ENCODE data around the gene PPP1R37.
A peak's percentile ranks its signal among the peaks of the same experiment; 100 is the strongest.

The PPP1R37 gene

DNA sequence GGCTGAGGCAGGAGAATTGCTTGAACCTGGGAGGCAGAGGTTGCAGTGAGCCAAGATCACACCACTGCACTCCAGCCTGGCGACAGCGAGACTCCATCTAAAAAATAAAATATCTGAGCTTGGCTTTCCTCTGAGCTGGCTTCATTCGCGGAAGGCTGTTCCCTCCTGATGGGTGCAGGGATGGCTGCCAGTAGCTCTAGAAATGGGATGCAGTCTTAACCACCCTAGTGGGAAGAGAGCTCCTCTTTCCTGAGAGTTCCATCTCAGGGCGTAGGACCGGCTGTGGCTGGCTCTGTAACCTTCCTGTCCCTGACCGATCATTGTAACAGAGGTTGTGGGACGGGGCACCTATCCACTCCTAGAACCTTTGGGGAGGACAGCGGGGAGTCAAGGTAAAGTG lies 32.4 kb downstream of the PPP1R37 start:
- DNase-seq (ENCODE audit: low spot score): no peak
- TF ChIP-seq, protein P1, sequence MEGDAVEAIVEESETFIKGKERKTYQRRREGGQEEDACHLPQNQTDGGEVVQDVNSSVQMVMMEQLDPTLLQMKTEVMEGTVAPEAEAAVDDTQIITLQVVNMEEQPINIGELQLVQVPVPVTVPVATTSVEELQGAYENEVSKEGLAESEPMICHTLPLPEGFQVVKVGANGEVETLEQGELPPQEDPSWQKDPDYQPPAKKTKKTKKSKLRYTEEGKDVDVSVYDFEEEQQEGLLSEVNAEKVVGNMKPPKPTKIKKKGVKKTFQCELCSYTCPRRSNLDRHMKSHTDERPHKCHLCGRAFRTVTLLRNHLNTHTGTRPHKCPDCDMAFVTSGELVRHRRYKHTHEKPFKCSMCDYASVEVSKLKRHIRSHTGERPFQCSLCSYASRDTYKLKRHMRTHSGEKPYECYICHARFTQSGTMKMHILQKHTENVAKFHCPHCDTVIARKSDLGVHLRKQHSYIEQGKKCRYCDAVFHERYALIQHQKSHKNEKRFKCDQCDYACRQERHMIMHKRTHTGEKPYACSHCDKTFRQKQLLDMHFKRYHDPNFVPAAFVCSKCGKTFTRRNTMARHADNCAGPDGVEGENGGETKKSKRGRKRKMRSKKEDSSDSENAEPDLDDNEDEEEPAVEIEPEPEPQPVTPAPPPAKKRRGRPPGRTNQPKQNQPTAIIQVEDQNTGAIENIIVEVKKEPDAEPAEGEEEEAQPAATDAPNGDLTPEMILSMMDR (IDR thresholded peaks at IDR 0.05; ENCODE audit: extremely low read depth, insufficient read depth, missing control alignments): no peak
- in situ Hi-C loops (cut with MboI; ENCODE audit: low pct_unique_long_range_greater_than_20kb, low sequenced_read_pairs, unreplicated experiment): no loop called here

DNA sequence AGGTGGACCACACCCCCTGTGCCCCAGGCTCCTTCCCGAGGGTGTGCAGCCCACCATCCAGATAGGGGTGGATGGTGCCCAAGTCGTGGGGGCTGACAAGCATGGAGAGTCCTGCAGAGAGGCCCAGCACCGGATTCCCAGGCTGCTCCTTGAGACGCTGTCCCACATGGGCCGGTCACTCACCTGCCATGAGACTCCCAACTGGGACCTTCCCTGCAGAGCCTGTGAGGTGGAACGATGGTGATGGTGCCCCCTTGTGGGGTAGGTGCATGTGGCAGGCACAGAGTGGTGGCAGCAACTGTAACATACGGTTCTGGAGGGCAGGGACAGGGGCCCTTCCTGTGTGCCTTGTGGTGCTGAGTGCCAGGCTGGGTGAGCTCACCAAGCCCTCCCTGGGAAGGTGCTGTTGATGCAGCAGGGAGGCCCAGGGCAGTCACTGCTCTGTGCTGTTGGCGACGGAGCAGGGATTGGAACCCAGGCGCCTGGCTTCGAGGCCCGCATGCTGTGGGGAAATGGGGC lies 33.1 kb downstream of the PPP1R37 start:
- DNase-seq (ENCODE audit: low spot score): no peak
- TF ChIP-seq, protein P1 (IDR thresholded peaks at IDR 0.05; ENCODE audit: extremely low read depth, insufficient read depth, missing control alignments): peak; percentile 91
- in situ Hi-C loops (cut with MboI; ENCODE audit: low pct_unique_long_range_greater_than_20kb, low sequenced_read_pairs, unreplicated experiment): no loop called here

DNA sequence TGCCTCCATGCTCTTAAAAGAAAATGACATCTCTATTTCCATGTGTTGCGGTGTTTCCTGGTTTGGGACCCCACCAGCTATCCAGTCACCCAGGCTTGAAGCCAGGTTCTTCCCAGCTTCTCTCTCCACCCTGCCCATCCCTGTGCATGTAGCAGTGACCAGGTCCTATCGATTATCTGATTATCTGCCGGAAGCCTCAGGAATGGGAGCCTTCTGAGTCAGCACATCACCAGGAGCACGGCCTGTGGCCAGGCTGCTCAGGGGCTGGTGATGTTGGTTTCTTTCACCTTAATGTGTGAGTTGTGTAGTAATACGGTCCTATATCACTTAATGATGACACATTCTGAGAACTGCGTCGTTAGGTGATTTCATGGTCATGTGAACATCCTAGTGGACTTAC lies 33.7 kb downstream of the PPP1R37 start:
- in situ Hi-C loops (cut with MboI; ENCODE audit: low pct_unique_long_range_greater_than_20kb, low sequenced_read_pairs, unreplicated experiment): no loop called here
- DNase-seq (ENCODE audit: low spot score): no peak
- TF ChIP-seq, protein P1 (IDR thresholded peaks at IDR 0.05; ENCODE audit: extremely low read depth, insufficient read depth, missing control alignments): no peak

DNA sequence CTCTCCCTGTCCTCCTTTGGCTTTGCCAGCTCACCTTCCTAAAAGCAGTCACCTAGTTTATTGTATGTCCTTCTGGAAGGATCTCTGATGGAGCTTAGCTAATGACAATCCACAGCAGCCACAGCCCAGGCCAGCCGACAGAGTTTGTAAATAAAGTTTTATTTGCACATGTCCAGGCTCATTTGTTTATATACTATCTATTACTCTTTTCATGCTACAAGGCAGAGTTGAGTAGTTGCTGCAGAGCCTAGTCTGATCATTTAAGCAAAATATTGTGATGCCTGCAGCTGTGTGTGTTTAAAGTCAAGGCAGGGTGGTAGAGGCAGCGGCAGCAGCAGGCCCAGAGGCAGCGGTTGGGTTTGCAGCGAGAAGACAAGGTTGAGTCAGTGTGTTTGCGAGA lies 35.2 kb downstream of the PPP1R37 start:
- DNase-seq (ENCODE audit: low spot score): no peak
- TF ChIP-seq, protein P1 (IDR thresholded peaks at IDR 0.05; ENCODE audit: extremely low read depth, insufficient read depth, missing control alignments): no peak
- in situ Hi-C loops (cut with MboI; ENCODE audit: low pct_unique_long_range_greater_than_20kb, low sequenced_read_pairs, unreplicated experiment): no loop called here

DNA sequence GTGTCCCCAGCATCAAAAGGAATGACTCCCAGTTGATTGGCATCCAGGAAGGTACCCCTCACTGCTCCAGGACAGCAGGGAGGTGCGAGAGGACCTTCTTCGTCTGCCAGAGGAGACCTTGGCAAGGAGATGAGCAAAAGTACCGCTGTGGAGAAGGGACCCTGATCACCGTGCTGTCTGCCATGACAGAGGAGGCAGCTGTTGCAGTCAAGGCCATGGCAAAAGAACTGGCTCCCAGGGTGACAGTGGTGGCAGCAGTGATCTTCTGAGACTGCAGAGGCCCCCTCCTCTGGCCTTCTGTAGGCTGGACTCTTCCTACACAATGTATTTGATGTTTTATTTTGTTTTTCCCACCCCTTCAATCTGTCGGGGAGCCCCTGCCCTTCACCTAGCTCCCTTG lies 35.8 kb downstream of the PPP1R37 start:
- in situ Hi-C loops (cut with MboI; ENCODE audit: low pct_unique_long_range_greater_than_20kb, low sequenced_read_pairs, unreplicated experiment): no loop called here

DNA sequence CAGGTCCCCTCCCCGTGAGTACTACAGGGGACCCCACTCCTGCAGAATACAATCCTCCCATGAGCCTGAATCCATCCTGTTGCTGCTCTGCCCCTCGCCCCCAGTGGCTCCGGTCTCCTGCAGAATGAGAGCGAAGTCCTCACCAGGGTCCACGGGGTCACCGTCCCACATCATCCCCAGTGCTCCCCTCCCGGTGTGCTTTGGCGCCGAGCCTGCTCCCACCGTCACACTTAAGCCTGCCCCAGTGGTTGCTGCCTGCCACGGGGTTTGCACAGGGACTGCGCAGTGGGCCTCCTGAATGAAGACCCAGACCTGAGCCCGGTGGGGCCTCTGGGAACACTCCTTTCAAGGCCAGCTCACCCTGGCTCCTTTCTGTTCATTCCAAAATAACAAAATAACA lies 37.3 kb downstream of the PPP1R37 start:
- in situ Hi-C loops (cut with MboI; ENCODE audit: low pct_unique_long_range_greater_than_20kb, low sequenced_read_pairs, unreplicated experiment): no loop called here
- TF ChIP-seq, protein P1 (IDR thresholded peaks at IDR 0.05; ENCODE audit: extremely low read depth, insufficient read depth, missing control alignments): no peak
- no peak for DNase-seq (ENCODE audit: low spot score)

More for the DNA sequence above, 35.8 kb downstream of the PPP1R37 start:
- DNase-seq (ENCODE audit: low spot score): no peak
- TF ChIP-seq, protein P1 (IDR thresholded peaks at IDR 0.05; ENCODE audit: extremely low read depth, insufficient read depth, missing control alignments): no peak

All from GM13977 (cell line).